ENCODE data around the gene HIPK3. TPM values are rescaled to one million over a fixed set of nuclear protein-coding genes. Genes with fewer than 3 reads are reported as not detected.

Gene HIPK3
- polyA plus RNA-seq, 4 donors = 9.5 to 40.7 (median 20.0) TPM

DNA sequence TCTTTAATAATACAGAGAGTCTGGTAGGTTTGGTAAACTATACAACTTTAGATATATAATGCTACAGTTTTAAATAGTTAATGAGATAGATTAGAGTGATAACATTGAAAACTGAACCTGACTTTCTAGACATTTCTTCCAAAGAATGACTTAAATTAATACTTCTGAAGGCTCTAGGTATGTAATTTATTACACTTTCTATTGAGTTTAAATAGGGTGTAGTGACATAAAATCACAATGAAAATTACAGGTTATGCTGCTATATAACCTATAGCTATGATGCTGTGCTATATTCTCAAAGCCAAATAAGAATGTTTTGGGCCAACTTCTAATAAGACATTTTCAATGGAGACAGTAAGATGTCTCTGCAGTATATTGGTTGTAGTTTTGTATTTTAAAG is 7.7 kb downstream of the HIPK3 start:
- Histone ChIP-seq H3K27ac (ENCODE audit: low read depth in 1 of 3, low read length in 2 of 3) (no peak overlapping the region), H3K36me3 (ENCODE audit: control insufficient read depth in 3 of 3, insufficient read depth in 2 of 3, low read depth in 1 of 3, low read length in 3 of 3) (peaks cover 0 to 4% (median 0%) of the 10 kb centered on the region in 3 donors), H3K9me3 (ENCODE audit: control insufficient read depth in 2 of 2, insufficient read depth in 1 of 2, low read depth in 1 of 2, low read length in 1 of 2) (no peaks in the 10 kb centered on the region), H3K4me3 (ENCODE audit: low read depth in 1 of 3, low read length in 3 of 3) (no peak overlapping the region), H3K27me3 (ENCODE audit: control insufficient read depth in 3 of 3, insufficient read depth in 3 of 3, low read length in 3 of 3) (no peaks in the 10 kb centered on the region), H3K4me1 (ENCODE audit: control insufficient read depth in 3 of 3, insufficient read depth in 2 of 3, low read depth in 1 of 3, low read length in 2 of 3) (peaks cover 0 to 11% (median 7%) of the 10 kb centered on the region in 3 donors)
- DNase-seq (no peak), FAIRE-seq (no peak)

DNA sequence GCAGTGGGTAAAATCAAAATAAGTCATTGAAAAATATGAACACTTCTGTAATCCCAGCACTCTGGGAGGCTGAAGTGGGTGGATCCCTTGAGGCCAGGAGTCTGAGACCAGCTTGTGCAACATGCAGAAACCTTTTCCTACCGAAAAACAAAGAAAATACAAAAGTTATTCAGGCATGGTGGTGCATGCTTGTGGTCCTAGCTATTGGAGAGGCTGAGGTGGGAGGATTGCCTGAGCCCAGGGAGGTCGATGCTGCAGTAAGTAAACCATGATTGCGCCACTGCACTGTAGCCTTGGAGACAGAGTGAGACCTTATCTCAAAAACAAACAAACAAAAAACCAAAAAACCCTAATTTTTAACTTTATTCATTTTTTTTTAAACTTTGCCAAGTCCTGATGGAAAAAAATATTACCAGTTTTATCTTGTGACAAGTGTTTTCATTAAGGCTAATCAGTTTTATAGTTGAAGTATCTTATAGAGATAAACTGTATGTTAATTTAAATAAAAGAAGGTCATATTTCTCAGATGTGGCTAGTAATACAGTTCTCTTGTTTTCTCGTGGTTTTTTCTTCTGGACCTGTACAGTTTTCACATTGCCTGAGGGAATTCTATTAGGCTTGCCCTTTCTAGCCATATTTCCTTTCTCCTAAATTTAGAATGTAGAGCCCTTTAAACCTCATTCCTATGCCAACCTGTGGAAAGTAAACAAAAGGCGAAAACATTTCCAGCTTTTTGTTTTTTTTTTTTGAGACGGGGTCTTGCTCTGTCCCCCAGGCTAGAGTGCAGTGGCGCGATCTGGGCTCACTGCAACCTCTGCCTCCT is 9.4 kb downstream of the HIPK3 start:
- peaks cover 0 to 14% (median 5%) of the 10 kb centered on the region in 3 donors for H3K4me1 ChIP-seq (ENCODE audit: control insufficient read depth in 3 of 3, insufficient read depth in 2 of 3, low read depth in 1 of 3, low read length in 2 of 3)
- FAIRE-seq = no peak
- no peaks in the 10 kb centered on the region for H3K27me3 ChIP-seq (ENCODE audit: control insufficient read depth in 3 of 3, insufficient read depth in 3 of 3, low read length in 3 of 3)
- no peak overlapping the region for H3K4me3 ChIP-seq (ENCODE audit: low read depth in 1 of 3, low read length in 3 of 3)
- H3K9me3 ChIP-seq (ENCODE audit: control insufficient read depth in 2 of 2, insufficient read depth in 1 of 2, low read depth in 1 of 2, low read length in 1 of 2) = no peaks in the 10 kb centered on the region
- peaks cover 0 to 7% (median 0%) of the 10 kb centered on the region in 3 donors for H3K36me3 ChIP-seq (ENCODE audit: control insufficient read depth in 3 of 3, insufficient read depth in 2 of 3, low read depth in 1 of 3, low read length in 3 of 3)
- no peak overlapping the region for H3K27ac ChIP-seq (ENCODE audit: low read depth in 1 of 3, low read length in 2 of 3)
- 56 to 64% (median 62%) methylated on average over 8 of the region's 8 CpGs for WGBS, 3 donors
- no peak for DNase-seq

DNA sequence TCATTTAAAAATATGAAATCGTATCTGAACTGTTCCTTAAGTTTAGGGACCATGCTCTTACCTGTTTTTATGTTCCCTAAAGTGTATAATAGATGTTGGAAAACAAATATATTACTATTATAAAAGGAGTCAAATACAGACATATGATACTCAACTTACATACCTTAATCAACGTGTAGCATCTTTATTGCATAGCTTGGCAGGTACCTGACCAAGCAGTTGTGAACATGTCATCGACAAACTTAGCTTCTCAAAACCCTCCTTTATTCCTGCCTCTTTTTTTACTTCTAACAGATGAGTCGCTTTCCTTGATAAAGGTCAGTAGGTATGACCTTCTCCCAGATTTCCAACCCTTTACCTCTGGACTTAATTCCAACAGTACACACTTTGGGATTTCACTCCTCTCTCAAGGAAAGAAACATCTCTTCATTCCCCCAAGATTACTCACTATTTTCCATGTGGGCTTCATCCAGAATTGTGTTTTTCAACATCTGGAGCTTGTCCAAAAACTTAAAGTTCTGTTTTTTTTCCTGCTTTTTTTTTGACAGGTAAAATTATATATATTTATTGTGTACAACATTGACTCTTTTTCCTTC is 11.9 kb downstream of the HIPK3 start:
- DNase-seq = peak in 1 of 2 donors; percentile 48
- FAIRE-seq = no peak
- no peak overlapping the region for H3K27ac ChIP-seq (ENCODE audit: low read depth in 1 of 3, low read length in 2 of 3)
- H3K27me3 ChIP-seq (ENCODE audit: control insufficient read depth in 3 of 3, insufficient read depth in 3 of 3, low read length in 3 of 3) = no peaks in the 10 kb centered on the region
- H3K4me3 ChIP-seq (ENCODE audit: low read depth in 1 of 3, low read length in 3 of 3) = no peak overlapping the region
- H3K4me1 ChIP-seq (ENCODE audit: control insufficient read depth in 3 of 3, insufficient read depth in 2 of 3, low read depth in 1 of 3, low read length in 2 of 3) = peaks cover 0 to 12% (median 4%) of the 10 kb centered on the region in 3 donors
- 39 to 70% (median 45%) methylated on average over 4 of the region's 4 CpGs for WGBS, 3 donors
- peaks cover 0 to 7% (median 0%) of the 10 kb centered on the region in 3 donors for H3K36me3 ChIP-seq (ENCODE audit: control insufficient read depth in 3 of 3, insufficient read depth in 2 of 3, low read depth in 1 of 3, low read length in 3 of 3)
- H3K9me3 ChIP-seq (ENCODE audit: control insufficient read depth in 2 of 2, insufficient read depth in 1 of 2, low read depth in 1 of 2, low read length in 1 of 2) = no peaks in the 10 kb centered on the region

DNA sequence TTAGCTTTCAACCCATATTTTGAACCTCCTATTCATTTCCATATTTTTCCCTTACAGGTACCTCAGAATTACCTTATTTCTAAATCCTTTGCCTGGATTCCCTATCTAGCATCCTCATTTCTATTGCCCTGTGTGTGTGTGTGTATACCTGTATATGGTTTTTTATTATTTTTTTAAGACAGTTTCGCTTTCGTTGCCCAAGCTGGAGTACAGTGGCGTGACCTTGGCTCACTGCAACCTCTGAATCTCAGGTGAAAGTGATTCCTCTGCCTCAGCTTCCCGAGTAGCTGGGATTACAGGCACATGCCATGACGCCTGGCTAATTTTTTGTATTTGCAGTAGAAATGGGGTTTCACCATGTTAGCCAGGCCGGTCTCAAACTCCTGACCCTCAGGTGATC is 12.6 kb downstream of the HIPK3 start:
- no peak for FAIRE-seq
- Histone ChIP-seq H3K27ac (ENCODE audit: low read depth in 1 of 3, low read length in 2 of 3) (peak overlapping the region in 1 of 3 donors; percentile 12), H3K36me3 (ENCODE audit: control insufficient read depth in 3 of 3, insufficient read depth in 2 of 3, low read depth in 1 of 3, low read length in 3 of 3) (peaks cover 0 to 7% (median 0%) of the 10 kb centered on the region in 3 donors), H3K27me3 (ENCODE audit: control insufficient read depth in 3 of 3, insufficient read depth in 3 of 3, low read length in 3 of 3) (no peaks in the 10 kb centered on the region), H3K4me3 (ENCODE audit: low read depth in 1 of 3, low read length in 3 of 3) (no peak overlapping the region), H3K9me3 (ENCODE audit: control insufficient read depth in 2 of 2, insufficient read depth in 1 of 2, low read depth in 1 of 2, low read length in 1 of 2) (no peaks in the 10 kb centered on the region), H3K4me1 (ENCODE audit: control insufficient read depth in 3 of 3, insufficient read depth in 2 of 3, low read depth in 1 of 3, low read length in 2 of 3) (peaks cover 0 to 10% (median 4%) of the 10 kb centered on the region in 3 donors)
- 31 to 69% (median 50%) methylated on average over 6 of the region's 6 CpGs for WGBS, 3 donors
- peak; percentile 34 to 74 for DNase-seq

DNA sequence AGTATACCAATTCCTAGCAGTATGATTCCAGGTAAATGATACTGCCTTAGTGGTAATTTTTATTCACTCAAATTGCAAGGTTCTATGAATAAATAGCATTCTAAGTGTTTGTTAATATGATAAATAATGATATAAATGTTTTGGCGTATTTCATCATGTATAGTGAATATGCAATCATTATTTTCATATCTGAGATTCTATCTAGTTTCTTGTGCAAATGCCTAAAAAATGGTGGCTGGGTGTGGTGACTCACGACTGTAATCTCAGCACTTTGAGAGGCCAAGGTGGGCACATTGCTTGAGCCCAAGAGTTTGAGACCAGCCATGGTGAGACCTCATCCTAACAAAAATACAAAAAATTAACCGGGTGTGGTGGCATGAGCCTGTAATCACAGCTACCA is 13.9 kb downstream of the HIPK3 start:
- FAIRE-seq = no peak
- H3K27me3 ChIP-seq (ENCODE audit: control insufficient read depth in 3 of 3, insufficient read depth in 3 of 3, low read length in 3 of 3) = no peaks in the 10 kb centered on the region
- no peak overlapping the region for H3K27ac ChIP-seq (ENCODE audit: low read depth in 1 of 3, low read length in 2 of 3)
- no peaks in the 10 kb centered on the region for H3K9me3 ChIP-seq (ENCODE audit: control insufficient read depth in 2 of 2, insufficient read depth in 1 of 2, low read depth in 1 of 2, low read length in 1 of 2)
- no peak for DNase-seq
- peaks cover 0 to 10% (median 4%) of the 10 kb centered on the region in 3 donors for H3K4me1 ChIP-seq (ENCODE audit: control insufficient read depth in 3 of 3, insufficient read depth in 2 of 3, low read depth in 1 of 3, low read length in 2 of 3)
- H3K36me3 ChIP-seq (ENCODE audit: control insufficient read depth in 3 of 3, insufficient read depth in 2 of 3, low read depth in 1 of 3, low read length in 3 of 3) = peaks cover 0 to 4% (median 0%) of the 10 kb centered on the region in 3 donors
- no peak overlapping the region for H3K4me3 ChIP-seq (ENCODE audit: low read depth in 1 of 3, low read length in 3 of 3)
- 81 to 88% (median 84%) methylated on average over 3 of the region's 3 CpGs for WGBS, 3 donors

DNA sequence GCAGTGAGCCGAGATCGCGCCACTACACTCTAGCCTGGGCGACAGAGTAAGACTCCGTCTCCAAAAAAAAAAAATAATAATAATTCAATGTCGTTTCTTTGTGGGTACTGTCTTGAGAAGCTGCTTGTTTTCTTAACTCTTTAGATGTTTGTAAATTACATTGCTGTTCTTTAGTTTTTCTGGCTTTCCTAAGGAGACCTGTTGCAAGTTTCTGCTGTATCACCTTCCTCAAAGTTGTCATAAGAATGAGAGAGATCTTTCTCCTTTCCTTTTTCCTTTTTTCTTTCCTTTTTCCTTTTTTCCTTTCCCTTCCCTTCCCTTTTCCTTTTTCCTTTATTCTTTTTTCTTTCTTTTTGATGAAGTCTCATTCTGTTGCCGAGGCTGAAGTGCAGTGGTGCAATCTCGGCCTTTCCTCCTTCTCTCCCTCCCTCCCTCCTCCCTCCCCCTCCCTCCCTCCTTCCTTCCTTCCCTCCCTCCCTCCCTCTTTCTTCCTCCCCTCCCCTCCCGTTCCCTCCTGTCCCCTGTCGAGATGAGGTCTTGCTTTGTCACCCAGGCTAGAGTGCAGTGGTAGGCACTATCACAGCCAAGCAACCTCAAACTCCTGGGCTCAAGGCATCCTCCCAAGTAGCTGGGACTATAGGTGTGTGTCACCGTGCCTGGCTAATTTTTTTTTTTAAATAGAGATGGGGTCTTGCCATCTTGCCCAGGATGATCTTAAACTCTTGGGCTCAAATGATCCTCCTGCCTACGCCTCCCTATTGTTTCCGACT is 15.3 kb downstream of the HIPK3 start:
- Histone ChIP-seq H3K36me3 (ENCODE audit: control insufficient read depth in 3 of 3, insufficient read depth in 2 of 3, low read depth in 1 of 3, low read length in 3 of 3) (peaks cover 0 to 4% (median 0%) of the 10 kb centered on the region in 3 donors), H3K27me3 (ENCODE audit: control insufficient read depth in 3 of 3, insufficient read depth in 3 of 3, low read length in 3 of 3) (no peaks in the 10 kb centered on the region), H3K4me3 (ENCODE audit: low read depth in 1 of 3, low read length in 3 of 3) (no peak overlapping the region), H3K27ac (ENCODE audit: low read depth in 1 of 3, low read length in 2 of 3) (no peak overlapping the region), H3K9me3 (ENCODE audit: control insufficient read depth in 2 of 2, insufficient read depth in 1 of 2, low read depth in 1 of 2, low read length in 1 of 2) (no peaks in the 10 kb centered on the region), H3K4me1 (ENCODE audit: control insufficient read depth in 3 of 3, insufficient read depth in 2 of 3, low read depth in 1 of 3, low read length in 2 of 3) (peaks cover under 1 to 7% (median 4%) of the 10 kb centered on the region in 3 donors)
- no peak for FAIRE-seq
- DNase-seq = no peak
- WGBS, 3 donors = 75 to 80% (median 78%) methylated on average over 13 of the region's 13 CpGs

DNA sequence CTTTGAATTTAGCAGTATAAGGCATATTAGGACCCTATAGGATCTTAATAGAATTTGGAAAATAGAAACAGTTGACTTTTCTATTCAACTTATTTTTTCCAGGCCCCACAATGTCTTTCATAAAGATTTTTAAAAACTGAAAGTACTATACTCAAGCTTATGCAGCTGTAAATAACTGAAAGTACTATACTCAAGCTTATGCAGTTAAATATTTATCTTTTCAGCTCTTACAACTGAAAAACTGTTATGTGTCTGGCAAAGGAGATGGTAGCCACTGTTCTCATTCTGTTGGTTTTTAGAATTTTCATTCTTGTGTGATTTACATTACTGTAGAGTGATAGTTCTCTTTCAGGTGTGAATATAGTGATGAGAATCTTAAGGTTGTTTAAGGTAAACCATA is 16.5 kb downstream of the HIPK3 start:
- no peaks in the 10 kb centered on the region for H3K27me3 ChIP-seq (ENCODE audit: control insufficient read depth in 3 of 3, insufficient read depth in 3 of 3, low read length in 3 of 3)
- FAIRE-seq = no peak
- H3K36me3 ChIP-seq (ENCODE audit: control insufficient read depth in 3 of 3, insufficient read depth in 2 of 3, low read depth in 1 of 3, low read length in 3 of 3) = peaks cover 0 to 4% (median 0%) of the 10 kb centered on the region in 3 donors
- no peaks in the 10 kb centered on the region for H3K9me3 ChIP-seq (ENCODE audit: control insufficient read depth in 2 of 2, insufficient read depth in 1 of 2, low read depth in 1 of 2, low read length in 1 of 2)
- peak in 1 of 2 donors; percentile 45 for DNase-seq
- H3K27ac ChIP-seq (ENCODE audit: low read depth in 1 of 3, low read length in 2 of 3) = no peak overlapping the region
- no peak overlapping the region for H3K4me3 ChIP-seq (ENCODE audit: low read depth in 1 of 3, low read length in 3 of 3)
- peaks cover 2 to 7% (median 4%) of the 10 kb centered on the region in 3 donors for H3K4me1 ChIP-seq (ENCODE audit: control insufficient read depth in 3 of 3, insufficient read depth in 2 of 3, low read depth in 1 of 3, low read length in 2 of 3)

DNA sequence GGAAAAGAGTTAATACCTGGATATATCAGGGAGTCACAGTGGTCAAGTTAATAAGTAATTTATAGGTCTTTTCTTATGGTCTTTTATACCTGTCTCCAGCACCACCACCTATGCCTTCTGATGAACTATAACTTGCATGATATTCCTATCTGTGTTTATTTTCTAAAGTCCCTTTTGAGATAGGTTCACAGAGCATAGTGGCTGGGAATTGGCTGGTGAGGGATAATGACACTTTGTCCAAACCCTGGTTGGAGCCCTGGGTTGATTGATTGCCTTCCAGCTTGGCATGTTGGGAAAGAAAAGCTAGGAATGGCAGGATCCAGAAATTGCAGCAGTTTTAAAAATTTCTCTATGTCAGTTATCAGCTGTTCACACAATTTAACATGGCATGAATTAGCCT is 23.2 kb downstream of the HIPK3 start:
- peaks cover 5 to 9% (median 9%) of the 10 kb centered on the region in 3 donors for H3K4me1 ChIP-seq (ENCODE audit: control insufficient read depth in 3 of 3, insufficient read depth in 2 of 3, low read depth in 1 of 3, low read length in 2 of 3)
- FAIRE-seq (no peak), DNase-seq (peak; percentile 67 to 87)
- H3K27me3 ChIP-seq (ENCODE audit: control insufficient read depth in 3 of 3, insufficient read depth in 3 of 3, low read length in 3 of 3) = no peaks in the 10 kb centered on the region
- H3K36me3 ChIP-seq (ENCODE audit: control insufficient read depth in 3 of 3, insufficient read depth in 2 of 3, low read depth in 1 of 3, low read length in 3 of 3) = no peaks in the 10 kb centered on the region
- H3K27ac ChIP-seq (ENCODE audit: low read depth in 1 of 3, low read length in 2 of 3) = peak overlapping the region in 1 of 3 donors; percentile 1
- H3K4me3 ChIP-seq (ENCODE audit: low read depth in 1 of 3, low read length in 3 of 3) = no peak overlapping the region
- H3K9me3 ChIP-seq (ENCODE audit: control insufficient read depth in 2 of 2, insufficient read depth in 1 of 2, low read depth in 1 of 2, low read length in 1 of 2) = peaks cover 0 to 2% of the 10 kb centered on the region in 2 donors
